ENCODE results near the gene RPL14.

DNA sequence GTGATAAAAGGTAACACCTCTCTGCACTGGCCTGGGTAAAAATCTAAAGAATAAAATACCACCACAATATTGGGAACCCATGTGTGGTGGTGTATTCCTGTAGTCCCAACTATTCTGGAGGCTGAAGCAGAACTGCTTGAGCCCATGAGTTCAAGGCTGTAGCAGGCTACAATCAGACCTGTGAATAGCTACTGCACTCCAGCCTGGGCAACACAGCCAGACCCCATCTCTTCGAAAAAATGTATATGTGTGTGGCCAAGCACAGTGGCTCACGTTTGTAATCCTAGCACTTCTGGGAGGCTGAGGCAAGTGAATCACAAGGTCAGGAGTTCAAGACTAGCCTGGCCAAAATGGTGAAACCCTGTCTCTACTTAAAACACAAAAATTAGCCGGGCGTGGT, 1.8 kb upstream of the RPL14 start:
- TF ChIP-seq ISL1 (CRISPR knock-in tag; IDR thresholded peaks at IDR 0.05): no peak
- no peak for TF ChIP-seq ARNTL (CRISPR knock-in tag; IDR thresholded peaks at IDR 0.05; ENCODE audit: borderline replicate concordance, low read depth)
- no peak for TF ChIP-seq CSRNP3 (CRISPR knock-in tag; IDR thresholded peaks at IDR 0.05)
- no peak for TF ChIP-seq PPARA (CRISPR knock-in tag; IDR thresholded peaks at IDR 0.05; ENCODE audit: borderline replicate concordance)
- TF ChIP-seq TCF4 (CRISPR knock-in tag; IDR thresholded peaks at IDR 0.05; ENCODE audit: borderline replicate concordance): no peak
- TF ChIP-seq TOX (CRISPR knock-in tag; IDR thresholded peaks at IDR 0.05; ENCODE audit: borderline replicate concordance): no peak
- TF ChIP-seq, protein P1, sequence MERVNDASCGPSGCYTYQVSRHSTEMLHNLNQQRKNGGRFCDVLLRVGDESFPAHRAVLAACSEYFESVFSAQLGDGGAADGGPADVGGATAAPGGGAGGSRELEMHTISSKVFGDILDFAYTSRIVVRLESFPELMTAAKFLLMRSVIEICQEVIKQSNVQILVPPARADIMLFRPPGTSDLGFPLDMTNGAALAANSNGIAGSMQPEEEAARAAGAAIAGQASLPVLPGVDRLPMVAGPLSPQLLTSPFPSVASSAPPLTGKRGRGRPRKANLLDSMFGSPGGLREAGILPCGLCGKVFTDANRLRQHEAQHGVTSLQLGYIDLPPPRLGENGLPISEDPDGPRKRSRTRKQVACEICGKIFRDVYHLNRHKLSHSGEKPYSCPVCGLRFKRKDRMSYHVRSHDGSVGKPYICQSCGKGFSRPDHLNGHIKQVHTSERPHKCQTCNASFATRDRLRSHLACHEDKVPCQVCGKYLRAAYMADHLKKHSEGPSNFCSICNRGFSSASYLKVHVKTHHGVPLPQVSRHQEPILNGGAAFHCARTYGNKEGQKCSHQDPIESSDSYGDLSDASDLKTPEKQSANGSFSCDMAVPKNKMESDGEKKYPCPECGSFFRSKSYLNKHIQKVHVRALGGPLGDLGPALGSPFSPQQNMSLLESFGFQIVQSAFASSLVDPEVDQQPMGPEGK (CRISPR knock-in tag; IDR thresholded peaks at IDR 0.05; ENCODE audit: borderline replicate concordance): no peak
- TF ChIP-seq ZNF8 (CRISPR knock-in tag; IDR thresholded peaks at IDR 0.05): no peak
- TF ChIP-seq CREB5 (CRISPR knock-in tag; IDR thresholded peaks at IDR 0.05; ENCODE audit: low read depth): no peak
- no peak for TF ChIP-seq BACH2 (CRISPR knock-in tag; IDR thresholded peaks at IDR 0.05; ENCODE audit: borderline replicate concordance)
- TF ChIP-seq SNAI2 (CRISPR knock-in tag; IDR thresholded peaks at IDR 0.05): no peak
- no peak for TF ChIP-seq ZFP3 (CRISPR knock-in tag; IDR thresholded peaks at IDR 0.05)

All from SK-N-SH treated with all-trans-retinoic acid at 6 μM for 48 hours (cell line).